GM12865 (cell line): ENCODE measurements around the gene INF2.

Experiments
- DNase-seq: peaks from one replicate; pipeline ENCODE4 v3.0.0; 2010; ENCODE audit warnings: low read depth
- H3K4me3 ChIP-seq: 2 replicates; pipeline ENCODE4 v1.5.1; 2011; ENCODE audit warnings: mild to moderate bottlenecking, low read depth, low read length, control low read depth
- TF ChIP-seq, protein P1 (sequence below): IDR thresholded peaks from 2 replicates; pipeline ENCODE4 v1.5.1; 2011; ENCODE audit warnings: low read length, control low read depth, low read depth, inconsistent platforms; ENCODE audit not compliant: insufficient read depth; ENCODE audit errors: missing control alignments

INF2 gene

DNA sequence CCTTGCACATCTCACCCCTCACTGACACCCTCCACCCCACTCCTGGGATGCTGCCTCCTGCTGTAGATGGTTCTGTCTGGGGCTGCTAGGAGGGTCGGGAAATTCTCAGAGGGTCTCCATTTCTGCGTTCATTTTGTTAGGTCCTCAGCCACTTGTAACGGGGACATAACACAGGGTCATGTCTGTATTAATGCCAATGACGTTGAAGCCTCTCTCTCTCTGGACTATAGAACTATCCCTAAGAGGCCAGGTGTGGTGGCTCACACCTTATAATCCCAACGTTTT is 78.2 kb downstream of the INF2 start:
- H3K4me3 ChIP-seq = no peak overlapping the region
- TF ChIP-seq, protein P1, sequence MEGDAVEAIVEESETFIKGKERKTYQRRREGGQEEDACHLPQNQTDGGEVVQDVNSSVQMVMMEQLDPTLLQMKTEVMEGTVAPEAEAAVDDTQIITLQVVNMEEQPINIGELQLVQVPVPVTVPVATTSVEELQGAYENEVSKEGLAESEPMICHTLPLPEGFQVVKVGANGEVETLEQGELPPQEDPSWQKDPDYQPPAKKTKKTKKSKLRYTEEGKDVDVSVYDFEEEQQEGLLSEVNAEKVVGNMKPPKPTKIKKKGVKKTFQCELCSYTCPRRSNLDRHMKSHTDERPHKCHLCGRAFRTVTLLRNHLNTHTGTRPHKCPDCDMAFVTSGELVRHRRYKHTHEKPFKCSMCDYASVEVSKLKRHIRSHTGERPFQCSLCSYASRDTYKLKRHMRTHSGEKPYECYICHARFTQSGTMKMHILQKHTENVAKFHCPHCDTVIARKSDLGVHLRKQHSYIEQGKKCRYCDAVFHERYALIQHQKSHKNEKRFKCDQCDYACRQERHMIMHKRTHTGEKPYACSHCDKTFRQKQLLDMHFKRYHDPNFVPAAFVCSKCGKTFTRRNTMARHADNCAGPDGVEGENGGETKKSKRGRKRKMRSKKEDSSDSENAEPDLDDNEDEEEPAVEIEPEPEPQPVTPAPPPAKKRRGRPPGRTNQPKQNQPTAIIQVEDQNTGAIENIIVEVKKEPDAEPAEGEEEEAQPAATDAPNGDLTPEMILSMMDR = no peak
- DNase-seq = no peak

DNA sequence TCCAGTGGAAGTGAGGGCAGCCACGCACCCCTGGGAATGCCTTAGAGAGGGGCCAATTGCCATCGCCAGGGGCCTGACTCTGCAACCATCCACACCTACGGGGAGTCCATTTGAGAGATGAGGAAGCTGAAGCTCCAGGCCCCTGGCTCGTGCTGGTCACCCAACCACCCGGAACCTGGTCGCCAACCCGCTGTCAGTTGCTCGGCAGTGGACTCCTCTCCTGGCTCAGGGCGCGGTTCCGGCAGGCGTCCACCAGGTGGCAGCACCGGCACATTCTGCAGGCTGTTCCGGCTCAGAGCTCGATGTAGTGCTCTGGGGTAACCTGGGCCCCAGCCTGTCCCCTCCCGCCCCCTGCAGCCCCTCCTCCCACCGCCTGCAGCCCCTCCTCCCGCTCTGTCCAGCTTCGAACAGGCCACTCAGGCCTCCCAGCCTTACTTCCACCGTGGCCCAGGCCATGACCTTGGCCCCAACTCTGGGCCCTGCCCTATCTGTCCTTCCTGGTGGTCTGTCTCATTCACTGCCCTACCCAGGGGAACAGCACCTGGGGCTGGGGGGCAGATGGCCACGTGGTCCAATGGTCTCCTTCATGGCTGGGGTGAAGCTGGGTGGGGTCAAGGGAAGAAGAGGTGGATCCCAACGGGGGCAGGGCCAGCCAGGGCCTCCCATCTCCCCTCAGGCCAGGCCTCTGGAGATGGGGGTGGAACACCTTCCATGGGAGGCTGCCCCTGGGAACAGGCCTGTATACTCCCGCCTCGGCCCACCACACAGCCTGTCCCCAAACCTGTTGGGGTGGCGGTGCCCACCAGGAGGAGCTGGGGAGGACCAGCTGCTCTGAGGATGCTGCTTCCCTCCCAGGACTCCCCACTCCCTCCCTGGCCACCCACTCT is 79.3 kb downstream of the INF2 start:
- no peak overlapping the region for H3K4me3 ChIP-seq
- peak; percentile 87 for DNase-seq
- TF ChIP-seq, protein P1 = peak; percentile 92

DNA sequence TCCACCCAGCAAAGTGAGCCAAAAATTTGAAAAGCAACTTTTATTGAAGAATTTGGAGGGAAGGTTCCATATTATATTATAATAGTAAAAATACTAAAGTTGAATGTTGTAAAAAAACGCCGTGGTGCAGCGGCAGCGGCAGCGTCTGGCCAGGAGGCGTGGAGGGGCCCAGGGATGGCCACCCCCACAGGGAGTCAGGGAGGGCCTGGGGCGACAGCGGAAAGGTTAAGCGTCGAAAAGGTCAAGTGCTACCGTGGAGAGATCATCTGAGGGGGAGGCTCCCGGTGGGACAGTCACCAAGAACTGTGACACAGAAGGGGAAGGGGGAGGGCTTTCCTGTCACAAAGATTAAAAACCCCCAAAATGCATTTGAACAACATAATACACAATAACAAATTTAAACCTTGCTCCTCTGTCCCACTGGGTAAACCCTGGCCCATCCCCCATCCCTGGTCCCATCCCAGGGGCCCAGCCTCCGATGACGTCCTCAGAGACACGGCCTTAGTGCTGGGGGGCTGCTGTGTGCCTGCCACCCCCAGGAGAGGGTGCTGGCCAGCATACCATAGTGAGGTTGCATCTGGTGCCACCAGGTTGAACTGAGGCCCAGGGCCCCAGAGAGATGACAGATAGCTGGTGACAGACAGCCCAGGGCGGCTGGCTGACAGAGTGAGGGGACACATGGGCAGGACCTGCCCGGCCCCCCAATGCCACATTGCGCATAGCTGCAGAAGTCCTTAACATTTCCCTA is 80.1 kb downstream of the INF2 start:
- TF ChIP-seq, protein P1 = no peak
- no peak for DNase-seq

DNA sequence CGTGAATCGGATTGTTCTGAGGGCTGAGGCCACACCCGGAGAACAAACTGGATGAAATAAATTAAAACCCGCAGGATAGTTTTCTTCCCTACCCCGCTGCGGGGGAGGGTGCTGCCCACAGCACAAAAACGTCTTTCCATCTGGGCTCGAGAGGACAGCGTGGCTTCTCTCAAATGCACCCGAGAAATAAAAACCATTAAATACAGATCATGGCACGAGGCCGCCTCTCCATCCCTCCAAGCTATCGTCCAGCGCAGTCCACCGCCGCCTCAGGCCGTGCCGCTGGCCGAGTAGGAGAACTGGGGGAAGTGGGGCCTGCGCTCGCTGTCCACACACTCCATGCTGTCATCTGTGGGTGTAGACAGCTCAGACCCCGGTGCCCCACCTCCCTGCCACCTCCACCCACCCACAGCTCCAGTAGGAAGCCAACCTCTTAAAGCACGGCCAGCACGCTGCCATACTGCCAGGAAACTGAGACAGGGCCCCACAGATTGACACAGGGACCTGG is 80.7 kb downstream of the INF2 start:
- TF ChIP-seq, protein P1 = no peak
- no peak overlapping the region for H3K4me3 ChIP-seq
- no peak for DNase-seq

More for the DNA sequence above, 80.1 kb downstream of the INF2 start:
- H3K4me3 ChIP-seq = no peak overlapping the region

DNA sequence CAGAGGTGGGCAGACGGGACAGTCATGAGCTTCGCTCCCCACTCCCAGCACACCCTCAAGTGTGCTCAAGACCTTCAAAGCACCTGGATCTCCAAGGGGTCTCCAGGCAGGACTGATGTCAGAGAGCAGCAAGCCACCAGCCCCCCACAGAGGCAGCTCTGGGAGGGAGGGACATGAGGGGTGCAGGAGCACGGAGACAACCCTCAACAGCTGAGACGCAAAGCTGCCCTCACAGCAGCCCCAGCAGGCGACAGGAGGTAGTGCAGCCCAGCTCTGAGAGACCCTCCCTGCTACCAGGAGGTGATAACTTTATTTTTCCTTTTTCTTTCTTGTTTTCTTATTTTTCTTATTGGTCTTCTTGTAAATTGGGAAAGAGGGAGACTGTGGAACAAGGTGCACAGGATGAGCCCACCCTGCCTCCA is 81.4 kb downstream of the INF2 start:
- H3K4me3 ChIP-seq = no peak overlapping the region
- DNase-seq = no peak
- TF ChIP-seq, protein P1 = peak; percentile 68

DNA sequence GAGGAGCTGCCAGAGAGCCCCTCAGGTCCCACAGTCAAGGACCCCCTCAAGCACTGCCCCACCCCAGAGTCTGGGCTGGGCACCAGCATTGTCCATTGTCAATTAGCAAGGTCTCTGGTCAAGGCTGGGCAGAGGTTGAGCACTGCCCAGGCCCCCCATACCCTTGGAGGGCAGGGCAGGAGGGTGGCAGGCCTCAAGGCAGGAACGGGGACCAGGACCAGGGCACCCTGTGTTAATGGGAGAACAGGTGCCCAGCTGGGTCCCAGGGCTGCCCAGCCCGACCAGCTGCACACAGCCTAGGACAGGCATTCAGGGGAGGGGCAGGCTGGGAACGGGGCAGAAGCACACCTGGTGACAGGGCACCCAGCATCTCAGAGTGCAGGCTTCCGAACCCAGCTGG is 82.0 kb downstream of the INF2 start:
- TF ChIP-seq, protein P1 = no peak
- no peak for DNase-seq
- H3K4me3 ChIP-seq = no peak overlapping the region
